HG03103 (cell line): ENCODE measurements around the gene RNASEL.
"Not testable (repeated sequence)": the region's sequence is repeated elsewhere in the genome, so short reads cannot be mapped to it uniquely, and the experiment has no call there.

Experiments used
- ATAC-seq: cut with Tn5 transposase; IDR thresholded peaks from one replicate; pipeline ENCODE4 v1.9.1; 2021; ENCODE audit warnings: low read depth; ENCODE audit not compliant: unreplicated experiment

The RNASEL gene

DNA sequence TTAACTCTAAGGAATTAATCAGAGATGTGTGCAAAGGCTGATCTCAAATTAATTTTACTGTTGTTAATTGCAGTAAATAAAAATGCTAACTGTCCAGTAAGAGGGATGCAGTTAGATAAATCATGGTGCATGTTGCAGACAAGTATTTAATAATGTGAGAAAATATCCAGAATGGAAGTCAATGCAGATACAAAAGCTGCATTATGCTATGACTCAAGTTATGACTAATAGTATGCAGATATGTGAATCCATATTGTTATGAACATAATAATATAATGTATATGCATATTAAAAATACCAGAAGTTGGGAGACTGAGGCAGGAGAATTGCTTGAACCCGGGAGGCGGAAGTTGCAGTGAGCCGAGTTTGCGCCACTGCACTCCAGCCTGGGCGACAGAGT, 21.4 kb downstream of the RNASEL start:
- ATAC-seq, result no peak

DNA sequence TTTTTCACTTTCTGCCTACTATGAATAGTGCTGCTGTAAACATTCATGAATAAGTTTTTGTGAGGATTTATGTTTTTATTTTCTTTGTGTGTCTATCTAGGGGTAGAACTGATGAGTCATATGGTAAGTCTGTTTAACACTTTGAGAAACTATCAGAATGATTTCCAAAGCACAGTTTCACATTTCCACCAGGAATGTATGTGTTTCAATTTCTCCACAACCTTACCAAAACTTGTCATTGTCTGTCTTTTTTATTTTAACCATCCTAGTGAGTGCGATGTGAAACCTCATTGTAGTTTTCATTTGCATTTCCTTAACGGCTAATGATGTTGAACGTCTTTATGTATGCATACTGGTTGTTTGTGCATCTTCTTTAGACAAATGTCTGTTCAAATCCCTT, 23.5 kb downstream of the RNASEL start:
- no peak for ATAC-seq

DNA sequence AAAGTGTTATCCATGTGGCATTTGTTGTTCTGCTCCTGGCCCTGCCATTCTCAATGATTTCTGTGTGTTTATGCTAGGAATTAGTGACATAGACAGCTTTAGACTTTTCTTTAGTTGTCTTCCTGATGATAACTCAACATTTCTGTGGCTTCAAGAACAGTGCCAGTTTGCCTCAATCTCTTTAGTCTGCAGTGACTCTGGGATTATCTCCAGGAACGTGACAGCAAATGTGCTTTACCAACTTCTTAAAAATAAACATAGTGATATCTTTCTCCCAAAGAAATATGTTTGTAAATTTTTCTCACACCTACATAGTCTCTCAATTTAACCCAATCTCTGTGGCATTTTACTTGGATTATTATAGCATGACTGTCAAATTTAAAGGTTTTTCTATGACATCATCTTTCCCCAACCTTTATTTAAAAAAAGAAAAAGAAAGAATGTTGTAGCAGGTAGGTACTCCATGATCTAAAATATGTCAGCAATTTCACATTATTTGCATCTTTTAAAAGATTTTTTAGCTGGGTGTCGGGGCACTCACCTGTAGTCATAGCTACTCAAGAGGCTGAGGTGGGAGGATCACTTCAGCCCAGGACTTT, 24.6 kb downstream of the RNASEL start:
- no peak for ATAC-seq

DNA sequence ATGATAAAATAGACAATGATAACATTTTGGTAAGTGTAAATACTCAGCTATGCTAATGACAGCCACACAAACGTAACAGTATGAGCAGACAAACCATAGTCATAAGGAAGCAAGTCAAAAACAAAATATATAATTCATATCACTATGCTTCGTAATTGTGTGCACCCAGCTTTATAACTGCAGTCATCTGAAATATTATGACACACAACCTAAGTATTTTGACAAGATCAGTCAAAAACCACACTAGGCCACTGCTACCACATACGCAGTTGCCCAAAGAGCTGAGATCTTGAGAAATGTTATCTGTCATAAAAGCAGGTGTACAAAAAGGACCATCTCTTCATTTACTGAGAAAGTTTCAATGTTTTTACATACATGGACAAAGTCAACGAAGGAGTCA, 26.0 kb downstream of the RNASEL start:
- no peak for ATAC-seq

DNA sequence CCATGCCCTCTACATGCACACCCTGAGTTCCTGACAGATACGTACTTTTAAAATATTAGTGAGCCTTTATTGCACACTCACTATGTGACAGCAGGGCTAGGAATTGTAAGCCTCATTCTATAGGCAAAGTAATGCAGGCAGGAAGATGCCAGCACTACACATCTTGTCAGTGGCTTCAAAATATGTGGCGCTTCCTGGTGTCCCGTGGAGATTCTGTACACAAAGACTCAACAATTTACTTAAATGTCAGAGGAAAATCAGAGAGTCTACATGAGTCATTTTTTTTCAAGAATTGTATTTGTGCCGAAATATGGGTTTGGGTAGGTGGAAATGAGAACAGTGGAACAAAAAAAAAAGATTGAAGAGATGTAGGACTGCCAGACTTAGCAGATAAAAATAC, 27.6 kb downstream of the RNASEL start:
- ATAC-seq, result no peak

DNA sequence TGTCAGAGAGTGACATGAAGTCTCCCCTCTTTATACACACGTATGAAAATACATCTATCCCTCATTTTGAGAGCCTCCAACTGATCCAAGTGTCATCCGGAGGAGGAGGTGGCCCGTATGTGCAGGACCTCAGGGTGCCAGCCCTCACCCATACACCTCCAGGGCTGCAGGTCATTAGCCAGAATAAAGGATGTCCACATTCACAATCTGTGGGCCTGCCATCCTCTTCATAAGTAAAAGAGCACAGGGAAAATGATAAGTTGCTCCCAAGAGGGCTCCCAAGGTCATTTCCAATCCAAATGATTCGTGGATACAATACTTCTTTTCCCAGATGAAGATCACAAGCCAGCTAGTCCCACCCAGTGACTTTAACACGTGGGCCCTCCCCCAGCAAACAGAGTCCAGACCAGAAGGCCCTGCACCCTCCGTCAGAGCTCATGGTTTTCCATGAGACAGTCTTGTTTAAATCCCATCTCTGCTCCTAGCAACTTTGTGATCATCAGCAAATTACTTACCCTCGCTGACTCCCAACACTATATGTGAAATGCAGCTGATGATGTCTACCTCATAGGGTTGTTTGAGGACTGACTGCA, 28.6 kb downstream of the RNASEL start:
- no peak for ATAC-seq

DNA sequence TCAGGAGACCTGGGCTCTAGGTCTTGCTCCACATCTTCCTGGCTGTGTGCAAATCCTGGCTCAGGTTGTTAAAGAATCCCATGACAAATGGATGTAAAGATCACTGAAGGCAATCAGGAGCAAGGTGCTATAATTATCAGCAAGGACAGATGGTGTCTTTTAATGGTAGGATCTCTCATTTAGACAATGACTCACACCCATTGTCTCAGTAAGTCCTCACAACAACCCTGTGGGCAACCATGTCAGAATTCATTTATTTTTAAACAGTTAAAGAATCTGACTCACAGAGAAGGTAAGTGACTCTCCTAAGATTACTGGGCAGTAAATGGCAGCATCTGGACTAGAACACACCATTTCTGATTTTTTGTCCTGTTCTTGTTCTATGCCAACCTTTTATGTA, 32.8 kb downstream of the RNASEL start:
- ATAC-seq, result no peak

DNA sequence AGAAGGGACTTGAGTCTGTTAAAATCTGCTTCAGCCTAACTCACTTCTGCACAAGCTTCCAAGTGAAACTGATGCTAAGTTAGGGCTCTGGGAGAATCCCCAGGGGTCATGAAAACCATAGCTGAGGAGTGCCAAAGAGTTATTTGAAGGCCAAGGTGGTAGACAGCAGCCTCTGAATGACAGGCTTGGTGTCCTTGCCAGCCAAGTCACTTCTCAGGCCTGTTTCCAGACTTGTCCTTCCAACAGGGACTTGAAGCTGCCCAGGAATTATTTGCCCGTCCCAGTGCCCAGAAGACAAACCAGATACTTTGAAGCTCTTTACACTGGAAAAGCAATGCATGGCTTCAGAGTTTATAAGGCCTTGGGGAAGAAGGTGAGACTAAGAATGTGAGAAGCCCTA, 33.6 kb downstream of the RNASEL start:
- ATAC-seq, result no peak

DNA sequence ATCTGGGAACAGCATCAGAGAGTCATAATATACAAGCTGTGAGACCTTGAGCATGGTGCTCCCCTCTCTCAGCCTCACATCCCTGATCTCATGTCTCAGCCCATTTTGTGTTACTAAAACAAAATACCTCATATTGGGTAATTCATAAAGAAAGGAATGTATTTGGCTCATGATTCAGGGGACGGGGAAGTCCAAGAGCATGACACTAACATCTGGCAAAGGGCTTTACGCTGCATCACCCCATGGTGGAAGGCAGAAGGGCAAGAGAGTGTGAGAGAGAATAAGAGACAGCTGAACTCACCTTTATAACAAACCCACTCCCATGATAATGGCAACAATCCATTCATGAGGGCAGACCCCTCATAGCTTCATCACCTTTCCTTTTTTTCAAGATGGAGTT, 36.5 kb downstream of the RNASEL start:
- no peak for ATAC-seq

DNA sequence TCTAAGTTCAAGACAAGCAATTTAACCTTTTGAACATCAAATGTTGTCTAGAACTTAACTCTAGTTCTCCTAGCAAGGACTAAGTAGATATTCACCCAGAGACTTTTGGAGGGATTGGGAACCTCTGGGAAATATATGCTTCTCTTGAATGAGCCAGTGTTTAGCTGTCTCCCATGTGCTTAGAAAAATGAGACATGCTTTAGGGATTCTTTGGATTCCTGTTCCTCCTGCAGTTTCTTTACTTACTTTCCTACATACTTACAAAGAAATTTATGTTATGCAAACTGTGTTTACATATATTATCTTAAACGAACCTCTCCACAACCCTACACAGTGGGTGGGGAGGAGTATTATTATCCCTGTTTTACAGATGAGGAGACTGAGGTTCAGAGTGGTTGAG, 39.2 kb downstream of the RNASEL start:
- no peak for ATAC-seq

DNA sequence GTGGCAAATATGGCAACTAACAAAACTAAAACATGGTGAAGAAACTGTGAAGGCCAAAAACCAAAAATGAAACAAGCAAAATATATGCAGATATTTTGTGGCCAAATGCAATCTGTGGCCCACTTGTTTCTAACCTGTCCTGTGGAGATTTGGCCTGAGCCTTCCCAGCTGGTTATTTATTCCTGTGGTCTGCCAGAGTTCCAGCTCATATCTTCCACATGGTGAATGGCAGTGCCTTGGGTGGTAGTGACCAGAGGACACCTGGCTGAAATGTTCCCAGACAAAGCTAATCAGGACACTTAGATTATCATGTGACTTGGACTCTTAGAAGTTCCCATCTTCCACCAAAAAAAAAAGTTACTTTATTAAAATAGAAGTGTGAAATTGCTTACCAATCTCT, 39.7 kb downstream of the RNASEL start:
- ATAC-seq, result no peak

DNA sequence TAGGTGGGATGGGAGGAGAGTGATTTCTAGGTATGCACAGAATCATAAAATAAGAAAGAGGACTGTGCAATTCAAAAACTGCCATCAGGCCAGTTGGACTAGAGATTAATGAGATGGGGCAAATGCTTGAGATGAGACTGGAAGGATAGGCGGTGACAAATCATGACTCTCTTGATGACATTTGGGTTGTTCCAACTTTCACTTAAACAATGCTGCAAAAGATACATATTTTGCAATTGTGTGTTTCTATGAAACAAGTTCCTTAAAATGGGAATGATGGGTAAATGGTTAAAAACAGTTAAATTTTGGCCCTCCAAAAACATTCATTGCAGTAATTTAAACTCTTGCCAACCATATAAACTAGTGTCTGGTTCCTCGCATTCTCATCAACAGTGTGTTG, 55.2 kb downstream of the RNASEL start:
- no peak for ATAC-seq

DNA sequence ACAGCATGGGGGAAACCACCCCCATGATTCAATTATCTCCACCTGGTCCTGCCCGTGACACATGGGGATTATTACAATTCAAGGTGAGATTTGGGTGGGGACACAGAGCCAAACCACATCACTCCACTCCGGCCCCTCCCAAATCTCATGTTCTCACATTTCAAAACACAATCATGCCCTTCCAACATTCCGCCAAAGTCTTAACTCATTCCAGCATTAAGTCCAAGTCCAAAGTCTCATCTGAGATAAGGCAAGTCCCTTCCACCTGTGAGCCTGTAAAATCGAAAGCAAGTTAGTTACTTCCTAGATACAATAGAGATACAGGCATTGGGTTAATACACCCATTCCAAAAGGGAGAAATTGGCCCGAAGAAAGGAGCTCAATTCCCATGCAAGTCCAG, 60.9 kb downstream of the RNASEL start:
- not testable (repeated sequence) for ATAC-seq

DNA sequence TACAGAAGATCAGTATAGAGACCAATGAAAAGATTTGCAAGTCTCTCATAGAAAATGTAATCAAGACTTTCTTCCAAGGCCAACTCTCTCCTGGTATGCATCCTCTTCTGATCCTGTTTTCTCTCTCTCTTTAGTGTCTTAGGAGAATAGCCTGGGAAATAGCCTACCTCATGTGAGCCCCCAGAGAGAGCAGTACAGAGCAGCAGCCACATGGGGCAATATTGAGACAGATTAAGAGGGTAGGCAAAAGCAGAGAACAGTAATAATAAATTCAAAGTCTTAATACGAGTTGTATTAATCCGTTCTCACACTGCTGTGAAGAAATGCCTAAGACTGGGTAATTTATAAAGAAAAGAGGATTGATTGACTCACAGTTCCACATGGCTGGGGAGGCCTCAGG, 61.4 kb downstream of the RNASEL start:
- ATAC-seq, result no peak

DNA sequence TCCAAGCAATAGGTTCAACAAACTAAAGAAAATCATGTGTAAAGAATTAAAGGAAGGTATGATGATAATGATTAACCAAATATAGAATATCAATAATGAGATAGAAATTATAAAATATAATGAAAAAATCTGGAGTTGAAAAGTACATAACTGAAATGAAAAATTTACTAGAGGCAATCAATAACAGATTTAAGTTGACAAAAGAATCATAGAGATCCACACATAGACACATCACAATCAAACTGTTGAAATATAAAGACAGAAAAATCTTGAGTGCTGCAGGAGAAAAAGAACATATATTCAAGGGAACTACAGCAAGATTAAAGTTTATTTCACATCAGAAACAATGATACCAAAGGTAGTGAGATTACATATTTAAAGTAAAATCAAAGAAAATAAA, 63.7 kb downstream of the RNASEL start:
- ATAC-seq, result no peak
